ENCODE measurements around the gene TMX1.
"Not testable (repeated sequence)": the region's sequence is repeated elsewhere in the genome, so short reads cannot be mapped to it uniquely, and the experiment has no call there.

TMX1 gene, protein sequence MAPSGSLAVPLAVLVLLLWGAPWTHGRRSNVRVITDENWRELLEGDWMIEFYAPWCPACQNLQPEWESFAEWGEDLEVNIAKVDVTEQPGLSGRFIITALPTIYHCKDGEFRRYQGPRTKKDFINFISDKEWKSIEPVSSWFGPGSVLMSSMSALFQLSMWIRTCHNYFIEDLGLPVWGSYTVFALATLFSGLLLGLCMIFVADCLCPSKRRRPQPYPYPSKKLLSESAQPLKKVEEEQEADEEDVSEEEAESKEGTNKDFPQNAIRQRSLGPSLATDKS

DNA sequence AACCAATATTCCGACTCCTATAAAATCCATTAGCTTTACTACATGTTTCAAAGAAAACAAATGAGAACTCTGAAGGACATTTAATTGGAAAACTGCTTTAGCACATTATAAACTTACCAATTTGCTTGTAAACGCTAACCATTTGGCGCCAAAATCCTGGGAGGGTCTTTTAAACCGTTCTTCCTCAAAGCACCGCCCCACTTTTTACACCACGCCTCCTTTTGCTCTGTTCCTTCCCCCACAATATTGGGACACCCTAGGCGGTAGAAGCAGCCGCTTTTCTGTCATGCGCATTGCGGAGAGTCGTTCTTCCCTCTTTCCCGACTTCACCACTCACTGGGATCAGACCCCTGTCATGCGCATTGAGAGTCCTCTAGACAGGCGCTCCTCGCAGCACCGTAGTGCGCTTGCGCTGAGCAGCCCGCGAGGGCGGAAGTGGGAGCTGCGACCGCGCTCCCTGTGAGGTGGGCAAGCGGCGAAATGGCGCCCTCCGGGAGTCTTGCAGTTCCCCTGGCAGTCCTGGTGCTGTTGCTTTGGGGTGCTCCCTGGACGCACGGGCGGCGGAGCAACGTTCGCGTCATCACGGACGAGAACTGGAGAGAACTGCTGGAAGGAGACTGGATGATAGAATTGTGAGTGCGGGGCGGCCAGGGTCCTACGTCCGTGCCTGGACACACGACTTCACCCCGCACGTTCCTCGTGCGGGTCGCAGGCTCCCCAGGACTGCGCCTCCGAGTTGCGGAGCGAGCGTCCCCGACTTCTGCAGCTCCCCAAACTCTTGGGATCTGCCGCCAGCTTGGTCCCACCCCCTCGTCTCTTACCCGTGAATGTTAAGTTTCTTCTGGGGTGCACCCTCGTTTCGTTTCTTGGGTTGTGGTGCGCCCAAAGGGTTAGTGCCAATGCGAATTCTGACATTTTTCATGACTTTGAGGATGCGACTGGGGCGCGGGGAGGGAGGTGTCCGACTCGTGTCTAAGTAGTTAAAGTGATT, at the start of gene TMX1:
Gene TMX1, plus strand, starts transcription at position 435 of the 991 bp plus-strand sequence. Its CDS starts 46 bp downstream, at position 481.
- DNase-seq (ENCODE audit: low read depth in 2 of 2): peak; percentile 67 to 68

GRCh38 chr14:51201890-51202289, 38.2 kb upstream of the TMX1 start:
- no peak for DNase-seq (ENCODE audit: low read depth in 2 of 2)

DNA sequence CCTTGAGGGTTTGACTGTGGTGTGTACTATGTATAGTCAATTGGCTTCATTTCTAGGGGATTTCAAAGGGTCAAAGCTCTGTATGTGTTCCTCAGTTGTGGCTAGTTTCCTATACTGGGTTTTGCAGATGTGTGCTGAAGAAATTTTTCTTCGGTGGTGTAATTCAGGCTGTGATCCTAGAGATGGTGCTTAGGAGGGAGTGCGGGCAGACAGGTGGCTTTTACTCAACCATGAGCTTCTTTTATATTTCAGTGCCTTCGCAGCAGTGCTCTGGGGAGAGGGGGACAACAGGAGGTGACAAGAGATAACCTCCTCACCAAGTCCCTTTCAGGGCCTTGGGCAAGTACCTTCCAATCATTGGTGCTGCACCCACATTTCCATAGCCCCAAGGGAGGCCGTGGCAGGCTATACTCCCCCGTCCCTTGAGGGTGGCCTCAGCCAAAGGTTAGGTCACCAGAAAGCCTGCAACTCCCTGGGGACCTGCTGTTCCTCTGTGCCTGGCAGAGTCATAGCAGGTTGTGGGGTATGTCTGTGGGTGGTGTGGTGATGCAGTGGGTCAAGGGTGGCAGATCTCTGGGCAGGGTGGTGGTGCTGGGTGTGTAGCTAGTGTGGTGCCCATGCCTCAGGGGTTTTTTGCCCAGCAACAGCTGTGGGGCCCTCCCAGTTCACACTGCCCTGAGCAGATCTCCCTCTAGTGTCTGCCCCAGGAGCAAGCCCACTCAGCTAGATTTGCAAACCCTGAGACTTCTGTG, 37.0 kb upstream of the TMX1 start:
- DNase-seq (ENCODE audit: low read depth in 2 of 2): no peak

DNA sequence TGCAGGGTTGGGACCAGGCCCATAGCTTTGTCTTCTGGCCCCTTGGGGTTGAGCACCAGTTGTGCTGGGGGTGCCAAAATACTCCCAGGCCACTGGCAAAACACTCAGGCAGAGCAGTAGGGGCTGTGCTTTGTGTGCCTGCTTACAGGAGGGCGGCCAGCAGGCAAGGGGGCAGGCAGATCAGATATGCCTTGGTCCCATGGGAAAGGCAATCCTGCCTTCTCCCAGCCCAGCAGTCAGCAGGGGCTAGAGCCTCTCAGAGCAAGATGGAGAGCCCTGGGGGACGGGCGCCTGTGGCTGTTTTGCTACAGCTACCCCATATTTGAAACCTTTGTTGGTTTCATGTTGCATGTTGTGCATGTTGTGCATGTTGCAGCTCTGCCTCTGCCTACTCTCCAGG, 36.2 kb upstream of the TMX1 start:
- DNase-seq (ENCODE audit: low read depth in 2 of 2): no peak

DNA sequence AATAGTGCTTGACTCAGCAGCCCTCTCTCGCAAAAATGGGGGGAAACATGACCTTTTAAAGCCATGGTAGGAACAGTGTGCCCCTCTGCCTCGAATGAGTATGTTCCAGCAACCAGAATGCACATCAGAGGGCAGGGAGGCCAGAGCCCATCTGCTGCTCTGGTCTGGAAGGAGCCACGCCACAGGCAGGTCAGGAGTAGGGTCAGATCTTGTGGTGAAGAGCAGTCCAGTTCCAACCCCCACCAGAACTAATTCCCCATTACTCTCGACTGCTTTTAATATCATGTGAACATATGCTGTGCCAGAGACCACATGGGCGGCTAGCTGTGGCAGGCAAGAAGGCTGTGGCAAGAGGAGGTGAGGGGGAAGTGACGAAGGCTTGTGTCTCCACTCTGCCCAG, 34.6 kb upstream of the TMX1 start:
- no peak for DNase-seq (ENCODE audit: low read depth in 2 of 2)

DNA sequence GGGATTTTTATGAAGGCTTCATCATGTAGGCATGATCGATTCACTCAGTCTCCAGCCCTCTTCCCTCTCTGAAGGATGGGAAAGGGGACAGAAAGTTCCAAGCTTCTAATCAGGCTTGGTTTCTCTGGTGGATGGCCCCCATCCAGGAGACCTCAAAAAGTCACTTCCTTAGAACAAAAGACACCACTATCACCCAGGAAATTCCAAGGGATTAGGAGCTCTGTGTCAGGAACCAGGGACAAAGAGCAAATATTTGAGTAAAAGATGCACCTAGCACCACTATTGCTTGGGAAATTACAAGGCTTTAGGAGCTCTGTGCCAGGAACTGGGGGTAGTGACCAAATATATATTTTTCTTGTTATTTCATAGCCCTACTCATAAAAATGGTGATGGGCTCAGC, 33.6 kb upstream of the TMX1 start:
- no peak for DNase-seq (ENCODE audit: low read depth in 2 of 2)

- DNase-seq (ENCODE audit: low read depth in 2 of 2): no peak
Measured at GRCh38 chr14:51207621-51208020, 32.4 kb upstream of the TMX1 start.

GRCh38 chr14:51208982-51209381, 31.1 kb upstream of the TMX1 start:
- DNase-seq (ENCODE audit: low read depth in 2 of 2): no peak

DNA sequence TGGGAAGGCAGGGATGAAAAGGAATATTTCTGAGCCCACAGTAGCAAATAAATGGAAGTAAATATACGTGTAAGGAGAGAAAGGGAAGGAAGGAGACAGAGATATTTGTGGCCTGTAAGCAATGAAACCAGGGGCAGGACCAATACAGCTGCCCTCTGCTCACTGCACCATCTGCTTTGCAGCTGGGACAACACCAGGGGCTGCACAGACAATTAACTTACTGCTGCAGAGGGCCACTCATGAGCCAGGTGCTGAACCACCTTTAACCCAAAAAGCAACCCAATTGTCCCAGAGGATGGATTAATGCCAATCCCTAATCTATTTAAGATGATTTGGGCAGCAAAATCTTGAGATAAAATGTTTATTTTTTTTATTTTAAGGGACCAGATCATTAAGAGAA, 30.6 kb upstream of the TMX1 start:
- no peak for DNase-seq (ENCODE audit: low read depth in 2 of 2)

GRCh38 chr14:51210594-51210993, 29.5 kb upstream of the TMX1 start:
- no peak for DNase-seq (ENCODE audit: low read depth in 2 of 2)

DNA sequence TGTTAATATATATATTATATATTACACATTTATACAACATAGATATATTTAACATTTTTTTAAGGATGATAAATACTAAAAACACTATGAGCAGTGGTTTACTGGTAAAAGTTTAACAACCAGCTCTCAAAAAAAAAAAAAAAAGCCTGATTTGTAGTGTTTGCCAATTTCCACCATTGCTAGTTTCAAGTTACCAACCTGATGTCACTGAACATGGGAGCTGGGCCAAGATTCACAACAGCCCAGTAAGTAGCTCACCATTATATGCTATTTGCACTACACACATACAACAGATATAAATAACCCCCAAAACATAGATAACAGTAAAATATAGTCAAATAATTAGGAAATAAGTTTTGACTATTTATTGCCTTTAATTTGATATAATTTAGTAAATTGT, 28.9 kb upstream of the TMX1 start:
- no peak for DNase-seq (ENCODE audit: low read depth in 2 of 2)

DNA sequence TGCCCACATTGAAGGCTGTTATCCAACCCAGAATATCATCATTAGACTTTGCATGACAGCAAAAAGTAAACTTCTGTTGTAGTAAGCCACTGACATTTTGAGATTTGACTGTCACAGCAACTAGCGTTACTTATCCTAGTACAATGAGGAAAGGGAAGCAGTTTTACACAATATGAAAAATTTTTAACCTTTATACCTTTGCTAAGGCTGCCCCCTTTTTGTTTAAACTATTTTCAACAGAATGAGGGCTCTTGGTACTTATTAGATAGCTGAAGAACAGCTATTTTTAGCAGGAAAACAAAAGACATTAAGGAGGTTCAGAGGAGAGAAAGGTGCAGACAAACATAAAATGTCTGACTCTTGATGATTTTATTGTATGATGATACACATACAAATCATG, 23.4 kb upstream of the TMX1 start:
- no peak for DNase-seq (ENCODE audit: low read depth in 2 of 2)

- no peak for DNase-seq (ENCODE audit: low read depth in 2 of 2)
Measured at GRCh38 chr14:51219473-51220448, 20.3 kb upstream of the TMX1 start.

GRCh38 chr14:51223463-51223862, 16.6 kb upstream of the TMX1 start:
- DNase-seq (ENCODE audit: low read depth in 2 of 2): not testable (repeated sequence)

- no peak for DNase-seq (ENCODE audit: low read depth in 2 of 2)
Measured at GRCh38 chr14:51224551-51224950, 15.5 kb upstream of the TMX1 start.

DNA sequence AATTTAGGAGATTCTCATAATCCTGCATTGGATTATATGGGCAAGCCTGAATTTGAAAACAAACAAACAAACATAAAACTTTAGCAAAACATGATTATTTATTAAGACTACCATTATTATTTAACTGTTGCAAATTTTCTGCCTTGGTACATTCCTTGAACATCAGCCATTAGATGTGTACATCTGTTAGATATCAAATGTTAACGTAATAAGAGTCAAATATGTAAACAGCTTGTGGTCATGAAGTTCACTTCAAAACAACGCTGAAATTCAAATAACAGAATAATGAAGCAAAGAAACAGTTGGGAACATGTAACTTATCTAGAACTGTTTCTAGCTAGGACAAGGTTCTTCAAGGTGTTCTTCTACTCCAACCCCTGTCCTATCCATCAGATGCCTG, 14.3 kb upstream of the TMX1 start:
- DNase-seq (ENCODE audit: low read depth in 2 of 2): no peak

GRCh38 chr14:51228391-51228790, 11.7 kb upstream of the TMX1 start:
- DNase-seq (ENCODE audit: low read depth in 2 of 2): no peak

DNA sequence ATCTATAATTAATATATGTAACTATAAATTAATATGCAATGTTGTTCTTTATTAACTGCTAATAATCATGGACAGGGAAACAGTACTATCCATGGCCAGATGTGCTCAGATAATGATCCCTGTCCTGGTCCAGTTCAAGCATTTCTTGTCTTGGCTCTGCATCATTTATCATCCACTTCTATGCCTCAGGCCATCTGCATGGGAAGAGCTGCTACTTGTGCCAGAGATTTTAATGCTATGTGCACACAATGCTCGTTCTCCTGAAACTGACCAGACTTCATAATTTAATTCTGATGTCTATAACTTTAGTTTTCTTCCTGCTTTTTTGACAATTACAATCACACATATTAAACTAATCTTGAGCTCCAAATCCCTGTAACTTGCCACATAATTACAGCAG, 11.2 kb upstream of the TMX1 start:
- DNase-seq (ENCODE audit: low read depth in 2 of 2): no peak

- no peak for DNase-seq (ENCODE audit: low read depth in 2 of 2)
Measured at GRCh38 chr14:51236314-51236713, 3.7 kb upstream of the TMX1 start.

DNA sequence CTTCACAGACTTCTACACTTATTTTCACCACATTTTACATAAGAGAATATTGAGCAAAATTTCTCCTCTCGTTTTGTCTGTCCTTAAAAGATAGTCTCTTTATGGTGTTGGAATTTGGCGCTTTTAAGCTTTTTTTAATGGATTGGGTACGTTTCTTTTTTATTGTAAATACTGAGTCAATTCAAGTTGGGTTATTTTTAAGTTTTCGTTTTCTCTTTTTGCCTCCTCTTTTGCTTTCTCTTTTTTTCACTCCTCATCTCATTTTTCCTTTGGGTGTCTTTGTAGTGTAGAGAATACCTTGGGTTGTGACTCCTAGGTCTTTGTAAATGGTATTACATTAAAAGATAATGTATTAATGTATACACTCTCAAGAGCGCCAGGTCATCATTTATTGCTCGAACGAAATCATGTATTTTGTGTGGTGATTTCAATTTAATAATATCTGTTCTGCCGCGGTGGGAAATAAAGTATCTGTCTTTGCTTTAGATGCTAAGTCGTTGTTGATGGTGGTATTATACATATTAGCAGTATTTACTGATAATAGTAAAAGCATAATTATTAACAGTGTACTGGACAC, 845 bp downstream of the TMX1 start:
- no peak for DNase-seq (ENCODE audit: low read depth in 2 of 2)

All from stimulated activated CD8-positive, alpha-beta memory T cell treated with anti-CD3 and anti-CD28 coated beads, Interleukin-7, amount 100 ng/mL, for 1 hour (primary cell).